HG03045 (cell line): ENCODE results near the gene ECT2L.
"Not testable (repeated sequence)": the region's sequence is repeated elsewhere in the genome, so short reads cannot be mapped to it uniquely, and the experiment has no call there.

Experiments
- ATAC-seq: cut with Tn5 transposase; IDR thresholded peaks from one replicate; pipeline ENCODE4 v1.9.1; 2021; ENCODE audit warnings: mild to moderate bottlenecking, moderate library complexity; ENCODE audit not compliant: unreplicated experiment

ECT2L gene

GRCh38 chr6:138926579-138926978 lies 130.7 kb downstream of the ECT2L start:
- no peak for ATAC-seq

GRCh38 chr6:138931660-138932059 lies 135.8 kb downstream of the ECT2L start:
- no peak for ATAC-seq

- ATAC-seq: not testable (repeated sequence)
Observed at GRCh38 chr6:138936873-138937272, 141.0 kb downstream of the ECT2L start.

- no peak for ATAC-seq
Observed at GRCh38 chr6:138943089-138943625, 147.3 kb downstream of the ECT2L start.

DNA sequence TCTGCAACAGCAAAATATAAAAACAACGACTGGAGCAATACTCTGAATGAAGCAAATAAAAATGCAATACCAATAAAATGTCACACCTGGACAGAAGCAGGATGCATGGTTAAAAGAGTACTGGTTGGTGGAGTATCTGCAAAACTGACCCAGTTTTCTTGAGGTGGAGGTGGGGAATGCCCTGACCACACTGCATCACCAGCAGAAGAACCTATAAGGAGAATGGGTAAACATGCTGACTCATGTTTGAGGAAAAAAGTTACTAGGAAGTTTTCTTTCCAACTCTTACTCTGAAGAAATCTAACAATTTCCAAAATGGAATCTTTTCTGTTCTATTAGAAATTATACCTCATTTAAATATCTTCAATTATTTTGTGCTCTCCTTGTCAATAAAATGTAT lies 148.5 kb downstream of the ECT2L start:
- no peak for ATAC-seq

DNA sequence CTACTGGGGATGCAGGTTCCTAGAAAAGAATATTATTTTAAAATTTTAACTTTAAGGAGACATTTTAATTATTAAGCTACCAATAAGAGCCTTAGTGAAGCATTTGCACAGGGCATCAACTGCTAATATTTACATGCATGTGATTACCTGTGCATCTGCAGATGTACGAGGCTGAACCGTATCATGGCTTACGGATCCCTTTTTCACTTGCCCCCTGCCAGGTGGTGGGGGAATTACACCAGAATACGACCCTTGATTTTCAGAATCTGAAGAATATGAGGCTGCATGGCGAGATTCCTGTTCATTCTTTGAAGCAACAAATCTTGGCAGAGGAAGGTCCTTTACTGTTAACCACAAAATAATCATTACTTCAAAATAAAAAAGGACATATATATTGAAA lies 149.5 kb downstream of the ECT2L start:
- ATAC-seq: no peak

DNA sequence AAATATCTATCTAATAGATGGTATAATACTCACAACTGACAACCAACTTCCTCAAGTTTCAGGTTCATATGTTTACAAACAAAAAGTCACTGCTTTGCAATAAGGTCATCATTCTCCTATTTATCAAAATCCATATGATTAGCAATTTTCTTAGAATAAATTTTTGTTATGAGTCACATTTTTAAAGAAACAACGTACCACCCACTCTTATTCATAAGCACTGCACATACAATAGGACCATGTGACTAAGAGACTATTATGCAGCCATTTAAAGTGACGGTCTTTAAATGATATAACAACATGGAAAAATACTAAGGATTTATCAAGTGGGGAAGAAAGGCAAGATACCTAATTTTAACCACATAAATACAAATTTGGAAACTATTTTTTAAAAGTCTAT lies 152.1 kb downstream of the ECT2L start:
- ATAC-seq: no peak

- ATAC-seq: no peak
Observed at GRCh38 chr6:138948546-138949179, 152.8 kb downstream of the ECT2L start.

DNA sequence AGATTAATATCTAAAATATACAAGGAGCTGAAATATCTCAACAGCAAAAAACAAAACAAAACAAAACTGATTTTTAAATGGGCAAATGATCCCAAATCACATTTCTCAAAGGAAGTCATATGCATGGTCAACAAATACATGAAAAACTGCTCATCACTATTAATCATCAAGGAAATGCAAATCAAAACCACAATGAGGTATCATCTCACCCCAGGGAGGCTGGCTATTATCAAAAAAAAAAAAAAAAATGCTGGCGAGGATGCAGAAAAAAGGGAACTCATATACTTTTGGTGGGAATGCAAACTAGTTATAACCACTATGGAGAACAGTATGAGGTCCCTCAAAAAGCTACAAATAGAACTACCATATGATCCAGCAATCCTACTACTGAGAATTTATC lies 157.6 kb downstream of the ECT2L start:
- no peak for ATAC-seq
